B cell (primary cell): ENCODE measurements around the gene LRRC4C. TPM values are rescaled to one million over a fixed set of nuclear protein-coding genes. Genes with fewer than 3 reads are reported as not detected.

Experiments
- ATAC-seq: fragments of 200-7000 bp; cut with Tn5 transposase; one replicate; pipeline ENCODE4 v1.10.0; 2021; ENCODE audit warnings: low read depth, mild to moderate bottlenecking, moderate number of reproducible peaks, moderate library complexity
- CTCF ChIA-PET: fragments of 350-600 bp; sonication (Branson Sonifier 250); formaldehyde crosslinking; loops from one replicate; lab custom pipeline; 2021; ENCODE audit warnings: antibody characterized with exemption, inconsistent platforms; lab: Charles Lee
- POLR2A ChIA-PET: fragments of 350-600 bp; sonication (Branson Sonifier 250); formaldehyde crosslinking; loops from one replicate; lab custom pipeline; 2021; ENCODE audit warnings: antibody characterized with exemption; lab: Charles Lee
- DNase-seq: peaks from one replicate; pipeline ENCODE4 v3.0.0; 2013
- H2AFZ ChIP-seq: 2 replicates; pipeline ENCODE4 v1.6.1; 2012; ENCODE audit warnings: mild to moderate bottlenecking, low read depth, low read length; ENCODE audit not compliant: insufficient read depth, poor library complexity, severe bottlenecking
- H3K27ac ChIP-seq, 2 donors: 1 replicate in 1 of 2; 2 replicates in 1 of 2; pipeline ENCODE4 v1.5.1; 2012 to 2013; ENCODE audit warnings: low read length in 2 of 2, mild to moderate bottlenecking in 2 of 2, moderate library complexity in 1 of 2
- H3K27me3 ChIP-seq, 4 experiments: fragments of 200-600 bp in 1 of 4; sonication (generic) in 1 of 4; replicated peaks in 1 of 4; 1 replicate in 2 of 4; 2 replicates in 2 of 4; pipeline versions ENCODE4 v1.6.1 to v1.7.0; 2013 to 2016; ENCODE audit warnings: low read length in 3 of 4, mild to moderate bottlenecking in 2 of 4, mixed read lengths in 1 of 4, moderate library complexity in 1 of 4; ENCODE audit not compliant: insufficient read depth in 4 of 4, control insufficient read depth in 3 of 4; ENCODE audit errors: control extremely low read depth in 1 of 4
- H3K36me3 ChIP-seq, 2 experiments: replicated peaks in 1 of 2; 1 replicate in 1 of 2; 2 replicates in 1 of 2; pipeline versions ENCODE4 v1.6.1 to v1.7.1; 2013; ENCODE audit warnings: low read length in 1 of 2; ENCODE audit not compliant: insufficient read depth in 2 of 2, control insufficient read depth in 1 of 2; ENCODE audit errors: control extremely low read depth in 1 of 2, extremely low read depth in 1 of 2
- H3K4me1 ChIP-seq, 2 donors: fragments of 200-600 bp in 1 of 2; sonication (generic) in 1 of 2; 1 replicate in 1 of 2; 2 replicates in 1 of 2; pipeline versions ENCODE4 v1.5.1 to v1.6.1; 2013 to 2017; ENCODE audit warnings: low read length in 2 of 2; ENCODE audit not compliant: control insufficient read depth in 2 of 2, insufficient read depth in 2 of 2
- H3K4me2 ChIP-seq: replicated peaks from 2 replicates; pipeline ENCODE3; 2012; ENCODE audit warnings: mild to moderate bottlenecking, low read depth, low read length; ENCODE audit not compliant: poor library complexity, severe bottlenecking
- H3K4me3 ChIP-seq, 5 experiments: fragments of 200-600 bp in 1 of 5; sonication (generic) in 1 of 5; 1 replicate in 3 of 5; 2 replicates in 2 of 5; pipeline versions ENCODE4 v1.5.1 to v1.7.0; 2011 to 2016; ENCODE audit warnings: low read length in 4 of 5, mild to moderate bottlenecking in 4 of 5, low read depth in 2 of 5, control low read depth in 1 of 5, moderate library complexity in 1 of 5; ENCODE audit not compliant: insufficient read depth in 1 of 5; ENCODE audit errors: control extremely low read depth in 1 of 5, extremely low read depth in 1 of 5
- H3K79me2 ChIP-seq: fragments of 200-600 bp; sonication (generic); one replicate; pipeline ENCODE4 v1.6.0; 2016; ENCODE audit warnings: low read length; ENCODE audit not compliant: control insufficient read depth, insufficient read depth
- H3K9ac ChIP-seq: fragments of 200-600 bp; sonication (generic); 2 replicates; pipeline ENCODE4 v1.6.1; 2017; ENCODE audit warnings: mild to moderate bottlenecking, low read length, moderate library complexity
- H3K9me3 ChIP-seq, 3 donors: one replicate each; pipeline versions ENCODE4 v1.6.1 to v1.7.1; 2013; ENCODE audit warnings: low read length in 2 of 3; ENCODE audit not compliant: control insufficient read depth in 2 of 3, insufficient read depth in 1 of 3; ENCODE audit errors: control extremely low read depth in 1 of 3
- H4K20me1 ChIP-seq: 2 replicates; pipeline ENCODE4 v1.6.0; 2012; ENCODE audit warnings: mild to moderate bottlenecking, low read length; ENCODE audit not compliant: insufficient read depth, control insufficient read depth, poor library complexity, severe bottlenecking
- H3K27ac Mint-ChIP-seq: one replicate; pipeline ENCODE4 v1.8.0; 2021; ENCODE audit warnings: mixed read lengths
- H3K27me3 Mint-ChIP-seq: one replicate; pipeline ENCODE4 v1.8.0; 2021; ENCODE audit warnings: mixed read lengths
- H3K4me1 Mint-ChIP-seq: one replicate; pipeline ENCODE4 v1.8.0; 2021; ENCODE audit warnings: mixed read lengths
- H3K4me3 Mint-ChIP-seq: one replicate; pipeline ENCODE4 v1.8.0; 2021; ENCODE audit warnings: mixed read lengths
- H3K9me3 Mint-ChIP-seq: one replicate; pipeline ENCODE4 v1.8.0; 2022; ENCODE audit warnings: mixed read lengths; ENCODE audit not compliant: insufficient read depth
- EZH2 ChIP-seq: IDR thresholded peaks from 2 replicates; pipeline ENCODE4 v1.6.1; 2012; ENCODE audit warnings: borderline replicate concordance, low read depth, mild to moderate bottlenecking, moderate library complexity, low read length; ENCODE audit not compliant: insufficient read depth, poor library complexity, severe bottlenecking
- WGBS: methylation state at CpG from one replicate; pipeline ENCODE4 v1.1.5; 2013; ENCODE audit warnings: missing lambda C conversion rate; ENCODE audit not compliant: insufficient coverage; 5-methylcytosine and 5-hydroxymethylcytosine counted together
- intact Hi-C: fragments of 100-400 bp; cut with micrococcal nuclease; formaldehyde crosslinking; loops from one replicate; pipeline ENCODE4 v1.10.0; 2022
- polyA plus RNA-seq: library from polyadenylated mRNA; depleted of rRNA; stranded (reverse); fragments of >200 nt; gene quantifications from 2 replicates; pipeline ENCODE4 v1.2.3, GENCODE V29; 2012
- total RNA-seq, 2 donors: library from RNA; stranded (reverse); fragments of 120-200 nt in 1 of 2; gene quantifications; 1 replicate in 1 of 2; 2 replicates in 1 of 2; pipeline versions ENCODE4 v1.2.3 to v1.2.4, GENCODE V29; 2013 to 2022
- TF ChIP-seq, protein P1 (sequence below): fragments of 200-600 bp; IDR thresholded peaks from one replicate; pipeline ENCODE4 v1.8.0; 2022; ENCODE audit warnings: antibody characterized with exemption, mild to moderate bottlenecking

Gene LRRC4C
- total and polyA plus RNA-seq, 2 donors (not counting 1 experiment from before 2014, with no cell fraction given), result 0.57 TPM; not detected in 1

DNA sequence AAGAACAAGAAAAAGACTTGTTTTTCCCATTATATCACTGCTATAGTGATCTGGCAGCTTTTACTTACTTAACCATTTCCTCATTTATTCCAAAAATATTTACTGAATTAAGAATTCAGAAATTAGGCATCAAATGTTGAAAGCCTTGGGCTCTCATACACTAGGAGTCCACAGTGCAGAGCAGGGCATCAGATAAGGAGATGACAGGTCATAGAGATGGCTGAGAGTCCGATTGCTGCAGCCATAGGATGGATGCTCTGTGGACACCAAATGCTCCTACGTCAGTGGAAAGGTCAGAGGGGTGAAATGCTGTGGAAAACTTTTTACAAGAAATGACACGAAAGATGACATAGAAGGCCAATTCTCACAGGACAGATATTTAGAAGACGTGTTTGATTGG lies 771.1 kb downstream of the LRRC4C start:
- 51% methylated on average over 3 of the region's 4 CpGs for WGBS
- intact Hi-C loops, result no loop called here
- CTCF ChIA-PET, result no interaction called here
- ATAC-seq, result no peak
- Histone ChIP-seq H3K27ac (no peak overlapping the region), H2AFZ (no peak overlapping the region), H3K36me3 (no peaks in the 10 kb centered on the region), H3K79me2 (no peaks in the 10 kb centered on the region), H3K4me1 (no peaks in the 10 kb centered on the region), H3K4me2 (no peak overlapping the region), H3K27me3 (no peaks in the 10 kb centered on the region), H3K4me3 (no peak overlapping the region), H3K9me3 (no peaks in the 10 kb centered on the region), H4K20me1 (no peaks in the 10 kb centered on the region), H3K9ac (no peak overlapping the region)
- Mint-ChIP-seq H3K27ac (no peak overlapping the region), H3K4me3 (no peak overlapping the region), H3K4me1 (no peaks in the 10 kb centered on the region), H3K9me3 (peaks cover 5% of the 10 kb centered on the region), H3K27me3 (no peaks in the 10 kb centered on the region)
- no peak for DNase-seq
- TF ChIP-seq EZH2, result no peak
- TF ChIP-seq, protein P1, sequence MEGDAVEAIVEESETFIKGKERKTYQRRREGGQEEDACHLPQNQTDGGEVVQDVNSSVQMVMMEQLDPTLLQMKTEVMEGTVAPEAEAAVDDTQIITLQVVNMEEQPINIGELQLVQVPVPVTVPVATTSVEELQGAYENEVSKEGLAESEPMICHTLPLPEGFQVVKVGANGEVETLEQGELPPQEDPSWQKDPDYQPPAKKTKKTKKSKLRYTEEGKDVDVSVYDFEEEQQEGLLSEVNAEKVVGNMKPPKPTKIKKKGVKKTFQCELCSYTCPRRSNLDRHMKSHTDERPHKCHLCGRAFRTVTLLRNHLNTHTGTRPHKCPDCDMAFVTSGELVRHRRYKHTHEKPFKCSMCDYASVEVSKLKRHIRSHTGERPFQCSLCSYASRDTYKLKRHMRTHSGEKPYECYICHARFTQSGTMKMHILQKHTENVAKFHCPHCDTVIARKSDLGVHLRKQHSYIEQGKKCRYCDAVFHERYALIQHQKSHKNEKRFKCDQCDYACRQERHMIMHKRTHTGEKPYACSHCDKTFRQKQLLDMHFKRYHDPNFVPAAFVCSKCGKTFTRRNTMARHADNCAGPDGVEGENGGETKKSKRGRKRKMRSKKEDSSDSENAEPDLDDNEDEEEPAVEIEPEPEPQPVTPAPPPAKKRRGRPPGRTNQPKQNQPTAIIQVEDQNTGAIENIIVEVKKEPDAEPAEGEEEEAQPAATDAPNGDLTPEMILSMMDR, result no peak
- POLR2A ChIA-PET, result no interaction called here

DNA sequence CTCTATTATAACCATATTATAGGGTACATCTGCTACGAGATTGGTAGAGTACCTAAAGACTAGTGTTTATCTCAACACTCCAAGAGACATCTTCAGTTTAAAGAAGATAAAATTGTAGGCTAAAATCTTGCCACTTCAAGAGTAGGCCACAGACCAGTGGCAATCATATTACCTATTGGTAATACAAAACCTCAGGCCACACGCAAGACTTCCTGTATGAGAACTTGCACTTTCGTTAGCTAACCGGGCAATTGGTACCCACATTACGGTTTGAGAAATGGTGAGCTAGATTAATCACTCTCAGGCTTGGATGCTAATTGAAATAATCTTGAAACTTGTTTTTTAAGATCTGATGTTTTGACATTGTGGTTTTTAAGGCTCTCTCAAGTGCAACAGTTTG lies 772.7 kb downstream of the LRRC4C start:
- H3K79me2 ChIP-seq, result no peaks in the 10 kb centered on the region
- ChIA-PET CTCF (no interaction called here), POLR2A (no interaction called here)
- no peak for TF ChIP-seq EZH2
- TF ChIP-seq, protein P1, result no peak
- no peak overlapping the region for H3K4me3 ChIP-seq
- intact Hi-C loops, result no loop called here
- Mint-ChIP-seq H3K4me1 (no peaks in the 10 kb centered on the region), H3K27ac (no peak overlapping the region), H3K9me3 (peaks cover 7% of the 10 kb centered on the region), H3K4me3 (no peak overlapping the region), H3K27me3 (no peaks in the 10 kb centered on the region)
- no peaks in the 10 kb centered on the region for H3K27me3 ChIP-seq
- H3K4me1 ChIP-seq, result no peaks in the 10 kb centered on the region
- no peaks in the 10 kb centered on the region for H3K9me3 ChIP-seq
- H3K9ac ChIP-seq, result no peak overlapping the region
- no peaks in the 10 kb centered on the region for H4K20me1 ChIP-seq
- ATAC-seq, result no peak
- 100% methylated on average over 2 of the region's 5 CpGs for WGBS
- H3K36me3 ChIP-seq, result no peaks in the 10 kb centered on the region
- H3K4me2 ChIP-seq, result no peak overlapping the region
- no peak for DNase-seq
- H2AFZ ChIP-seq, result no peak overlapping the region
- H3K27ac ChIP-seq, result no peak overlapping the region
